Lower leg skin (tissue), 4 donors: ENCODE data around the gene NOD2. TPM values are rescaled to one million over a fixed set of nuclear protein-coding genes. Genes with fewer than 3 reads are reported as not detected.

Source experiments
- DNase-seq, 2 donors: peaks; one replicate each; pipeline ENCODE4 v3.0.0-alpha.2; 2019; ENCODE audit warnings: low spot score in 2 of 2
- H3K4me3 ChIP-seq: fragments of 200-600 bp; sonication (generic); 2 replicates; pipeline ENCODE4 v1.5.1; 2017; ENCODE audit warnings: mild to moderate bottlenecking, low read depth; ENCODE audit not compliant: poor library complexity, severe bottlenecking
- POLR2A ChIP-seq, 2 donors: fragments of 450-650 bp; IDR thresholded peaks; one replicate each; pipeline ENCODE4 v1.6.1; 2016 to 2017; ENCODE audit warnings: antibody characterized with exemption in 2 of 2, mild to moderate bottlenecking in 1 of 2, moderate library complexity in 1 of 2
- WGBS, 2 donors: methylation state at CpG; one replicate each; pipeline ENCODE4 v1.1.5; 2018; 5-methylcytosine and 5-hydroxymethylcytosine counted together
- intact Hi-C: fragments of 100-400 bp; cut with DNase I; formaldehyde crosslinking; loops from one replicate; pipeline ENCODE4 v1.15.0; 2023; ENCODE audit warnings: low total_unique reads
- total RNA-seq, 4 donors: library from RNA; depleted of rRNA; stranded (reverse); fragments of >200 nt; gene quantifications; one replicate each; pipeline ENCODE4 v1.1.0, GENCODE V29; 2016
- TF ChIP-seq, protein P1 (sequence below), 3 donors: fragments of 450-650 bp; IDR thresholded peaks; one replicate each; pipeline ENCODE4 v1.5.1; 2016; ENCODE audit warnings: antibody characterized with exemption in 3 of 3, mild to moderate bottlenecking in 3 of 3, moderate library complexity in 2 of 3

The NOD2 gene
- total RNA-seq, 4 donors from 2014 or later: 31.0 to 44.4 (median 35.4) TPM

- intact Hi-C loops: no loop called here
- WGBS, 2 donors: 73 to 77% methylated on average over 7 of the region's 7 CpGs
- no peak overlapping the region for H3K4me3 ChIP-seq
Measured at GRCh38 chr16:50735629-50736122, 42.3 kb downstream of the NOD2 start.

GRCh38 chr16:50736448-50736847 is 43.0 kb downstream of the NOD2 start:
- DNase-seq: peak in 1 of 2 donors; percentile 57
- intact Hi-C loops: no loop called here
- TF ChIP-seq, protein P1, sequence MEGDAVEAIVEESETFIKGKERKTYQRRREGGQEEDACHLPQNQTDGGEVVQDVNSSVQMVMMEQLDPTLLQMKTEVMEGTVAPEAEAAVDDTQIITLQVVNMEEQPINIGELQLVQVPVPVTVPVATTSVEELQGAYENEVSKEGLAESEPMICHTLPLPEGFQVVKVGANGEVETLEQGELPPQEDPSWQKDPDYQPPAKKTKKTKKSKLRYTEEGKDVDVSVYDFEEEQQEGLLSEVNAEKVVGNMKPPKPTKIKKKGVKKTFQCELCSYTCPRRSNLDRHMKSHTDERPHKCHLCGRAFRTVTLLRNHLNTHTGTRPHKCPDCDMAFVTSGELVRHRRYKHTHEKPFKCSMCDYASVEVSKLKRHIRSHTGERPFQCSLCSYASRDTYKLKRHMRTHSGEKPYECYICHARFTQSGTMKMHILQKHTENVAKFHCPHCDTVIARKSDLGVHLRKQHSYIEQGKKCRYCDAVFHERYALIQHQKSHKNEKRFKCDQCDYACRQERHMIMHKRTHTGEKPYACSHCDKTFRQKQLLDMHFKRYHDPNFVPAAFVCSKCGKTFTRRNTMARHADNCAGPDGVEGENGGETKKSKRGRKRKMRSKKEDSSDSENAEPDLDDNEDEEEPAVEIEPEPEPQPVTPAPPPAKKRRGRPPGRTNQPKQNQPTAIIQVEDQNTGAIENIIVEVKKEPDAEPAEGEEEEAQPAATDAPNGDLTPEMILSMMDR (IDR thresholded peaks at IDR 0.05): no peak
- no peak for TF ChIP-seq POLR2A (IDR thresholded peaks at IDR 0.05)
- 86% methylated on average over 9 of the region's 9 CpGs for WGBS, 2 donors
- H3K4me3 ChIP-seq: no peak overlapping the region

More at GRCh38 chr16:50735629-50736122, 42.3 kb downstream of the NOD2 start:
- no peak for DNase-seq
- TF ChIP-seq, protein P1 (IDR thresholded peaks at IDR 0.05): no peak

GRCh38 chr16:50737420-50737959 is 44.1 kb downstream of the NOD2 start:
- TF ChIP-seq, protein P1 (IDR thresholded peaks at IDR 0.05): no peak
- TF ChIP-seq POLR2A (IDR thresholded peaks at IDR 0.05): no peak
- H3K4me3 ChIP-seq: no peak overlapping the region
- 92 to 96% methylated on average over 1 of the region's 1 CpG for WGBS, 2 donors
- intact Hi-C loops: no loop called here
- DNase-seq: no peak

GRCh38 chr16:50739031-50739430 is 45.6 kb downstream of the NOD2 start:
- 96 to 100% methylated on average over 1 of the region's 1 CpG for WGBS, 2 donors
- intact Hi-C loops: no loop called here
- no peak for TF ChIP-seq POLR2A (IDR thresholded peaks at IDR 0.05)
- TF ChIP-seq, protein P1 (IDR thresholded peaks at IDR 0.05): no peak
- no peak overlapping the region for H3K4me3 ChIP-seq
- DNase-seq: no peak

- no peak overlapping the region for H3K4me3 ChIP-seq
- DNase-seq: peak in 1 of 2 donors; percentile 57
- 40 to 54% methylated on average over 1 of the region's 1 CpG for WGBS, 2 donors
- intact Hi-C loops: no loop called here
- no peak for TF ChIP-seq POLR2A (IDR thresholded peaks at IDR 0.05)
- TF ChIP-seq, protein P1 (IDR thresholded peaks at IDR 0.05): no peak
Measured at GRCh38 chr16:50740736-50741135, 47.3 kb downstream of the NOD2 start.
